ENCODE data around the gene CCDC88A.

- TF ChIP-seq, protein P1, sequence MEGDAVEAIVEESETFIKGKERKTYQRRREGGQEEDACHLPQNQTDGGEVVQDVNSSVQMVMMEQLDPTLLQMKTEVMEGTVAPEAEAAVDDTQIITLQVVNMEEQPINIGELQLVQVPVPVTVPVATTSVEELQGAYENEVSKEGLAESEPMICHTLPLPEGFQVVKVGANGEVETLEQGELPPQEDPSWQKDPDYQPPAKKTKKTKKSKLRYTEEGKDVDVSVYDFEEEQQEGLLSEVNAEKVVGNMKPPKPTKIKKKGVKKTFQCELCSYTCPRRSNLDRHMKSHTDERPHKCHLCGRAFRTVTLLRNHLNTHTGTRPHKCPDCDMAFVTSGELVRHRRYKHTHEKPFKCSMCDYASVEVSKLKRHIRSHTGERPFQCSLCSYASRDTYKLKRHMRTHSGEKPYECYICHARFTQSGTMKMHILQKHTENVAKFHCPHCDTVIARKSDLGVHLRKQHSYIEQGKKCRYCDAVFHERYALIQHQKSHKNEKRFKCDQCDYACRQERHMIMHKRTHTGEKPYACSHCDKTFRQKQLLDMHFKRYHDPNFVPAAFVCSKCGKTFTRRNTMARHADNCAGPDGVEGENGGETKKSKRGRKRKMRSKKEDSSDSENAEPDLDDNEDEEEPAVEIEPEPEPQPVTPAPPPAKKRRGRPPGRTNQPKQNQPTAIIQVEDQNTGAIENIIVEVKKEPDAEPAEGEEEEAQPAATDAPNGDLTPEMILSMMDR (IDR thresholded peaks at IDR 0.05), result no peak
- TF ChIP-seq POLR2A (IDR thresholded peaks at IDR 0.05), result no peak
These were observed 726 bp upstream of the CCDC88A start for GRCh38 chr2:55420439-55420725.

All from lower leg skin (tissue), 3 donors.